Fibroblast of skin of left quadriceps (primary cell): ENCODE data around the gene HK2.

Experiments
- DNase-seq, 2 experiments: peaks; one replicate each; pipeline ENCODE4 v3.0.0-alpha.2; 2013; ENCODE audit warnings: low read depth in 2 of 2

The HK2 gene

DNA sequence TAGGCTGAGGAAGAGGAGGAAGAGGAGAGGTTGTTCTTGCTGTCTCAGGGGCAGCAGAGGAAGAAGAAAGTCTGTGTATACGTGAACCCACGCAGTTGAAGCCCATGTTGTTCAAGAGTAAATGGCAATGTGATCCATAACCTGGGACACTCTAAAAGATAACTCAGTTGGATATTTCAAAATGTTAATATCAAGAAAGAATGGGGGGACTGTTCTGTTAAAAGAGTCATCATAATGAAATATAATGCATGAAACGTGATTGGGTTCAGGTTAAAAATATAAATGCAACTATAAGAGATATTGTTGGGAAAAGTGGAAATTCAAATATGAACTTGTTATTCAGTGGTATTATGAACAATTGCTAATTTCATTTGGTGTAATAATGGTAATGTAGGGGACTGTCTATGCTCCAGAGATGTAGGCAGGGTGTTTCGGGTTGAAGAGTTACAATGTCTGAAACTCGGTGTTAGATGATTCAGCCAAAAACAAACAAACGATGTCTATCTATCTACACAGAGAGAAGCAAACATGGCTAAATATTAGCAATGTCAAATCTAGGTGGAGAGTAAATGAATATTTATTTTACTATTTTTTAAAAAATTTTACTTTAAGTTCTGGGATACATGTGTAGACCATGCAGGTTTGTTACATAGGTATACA is 103.4 kb downstream of the HK2 start:
- DNase-seq: no peak

DNA sequence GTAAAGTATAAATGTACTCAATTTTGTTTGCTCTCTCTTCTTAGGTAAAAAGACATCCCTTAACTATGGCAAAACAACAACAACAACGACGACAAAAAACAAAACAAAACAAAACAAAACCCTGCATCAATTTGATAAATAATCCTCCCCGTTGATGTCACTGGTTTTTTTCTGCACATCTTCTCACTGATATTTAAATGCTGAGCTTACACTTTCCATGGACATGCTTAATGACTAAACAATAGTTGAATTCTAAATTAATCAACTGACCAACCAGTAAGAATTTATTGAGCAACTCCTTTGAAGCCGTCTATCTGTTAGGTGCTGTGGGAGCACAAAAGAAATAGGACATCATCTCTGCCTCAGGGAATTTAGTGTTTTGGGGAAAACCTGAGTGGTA is 104.3 kb downstream of the HK2 start:
- no peak for DNase-seq

DNA sequence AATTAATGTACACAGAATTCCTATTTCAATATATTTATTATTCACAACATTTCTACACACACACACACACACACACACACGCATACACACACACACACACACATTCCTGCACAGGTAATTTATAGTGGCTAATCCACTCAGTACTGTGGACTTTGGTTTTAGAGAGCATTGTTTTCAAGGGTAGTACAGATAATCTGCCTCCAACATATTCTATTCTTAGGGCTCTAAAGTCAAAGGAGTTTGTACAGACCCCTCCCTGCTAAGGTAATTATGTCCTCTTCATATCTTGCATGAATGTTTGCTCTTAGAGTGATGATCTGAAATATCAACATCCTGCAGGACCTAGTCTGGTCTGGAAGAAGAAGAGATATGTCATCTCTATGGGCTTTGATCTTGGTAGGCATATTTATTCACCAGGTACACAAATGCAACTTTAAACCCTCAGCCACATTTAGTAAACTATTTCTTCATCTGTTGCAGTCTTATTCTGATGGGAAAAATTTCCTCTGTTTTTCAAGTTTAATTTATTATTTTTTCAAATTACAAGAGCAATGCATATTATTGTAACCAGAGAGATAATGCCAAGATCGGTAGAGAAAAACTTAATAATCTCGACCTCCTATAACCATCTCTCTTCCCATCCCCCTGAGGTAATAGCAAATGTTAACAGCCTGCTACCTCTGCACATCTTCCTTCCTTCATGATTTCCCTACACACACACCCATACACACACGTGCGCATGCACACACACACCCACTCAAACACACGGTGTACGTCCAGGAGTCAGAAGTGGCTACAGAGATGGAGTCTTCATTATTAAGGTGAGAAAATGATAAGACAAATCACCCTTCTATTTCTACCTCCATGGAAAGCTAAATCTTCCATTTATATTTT is 106.2 kb downstream of the HK2 start:
- DNase-seq: no peak

DNA sequence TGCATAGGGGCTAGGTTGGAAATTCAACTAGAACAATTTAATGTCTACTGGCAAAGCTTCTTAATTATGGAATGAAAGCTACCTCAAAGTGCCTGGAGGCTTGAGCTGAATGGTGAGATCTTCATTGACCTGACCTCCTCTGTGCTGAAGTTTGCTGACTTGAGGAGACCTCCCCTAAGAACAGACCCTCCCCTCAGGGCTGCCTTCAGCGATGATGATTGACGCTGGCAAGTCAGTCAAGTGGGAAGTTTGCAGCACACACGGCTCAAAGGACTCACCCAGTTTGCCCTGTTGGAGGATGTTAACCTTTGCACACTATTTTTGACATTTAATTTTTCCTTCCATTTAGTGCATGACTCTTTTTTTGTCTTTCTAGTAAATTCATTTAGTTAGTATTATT is 107.4 kb downstream of the HK2 start:
- DNase-seq: no peak

DNA sequence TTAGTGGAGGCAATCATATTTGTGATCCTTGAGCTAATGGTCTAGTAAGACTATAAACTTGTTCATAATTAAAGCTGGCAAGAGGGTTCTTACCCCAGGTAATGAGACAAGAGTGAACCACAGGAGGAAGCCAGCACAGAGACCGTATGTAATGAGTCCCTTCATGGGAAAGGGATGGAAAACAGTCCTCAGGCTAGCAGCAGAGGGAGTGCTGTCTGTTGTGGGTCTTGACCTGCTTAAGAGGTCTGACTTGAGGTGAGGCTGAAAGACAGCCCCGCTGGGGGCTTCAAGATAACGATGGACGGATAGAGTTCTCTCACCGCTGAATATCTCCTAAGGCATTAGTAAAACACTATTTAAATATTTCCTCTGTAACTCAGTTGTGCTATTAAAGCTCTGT is 108.3 kb downstream of the HK2 start:
- no peak for DNase-seq
